Hepatocyte (in vitro differentiated cells): ENCODE measurements around the gene BAZ1B. TPM values are rescaled to one million over a fixed set of nuclear protein-coding genes. Genes with fewer than 3 reads are reported as not detected.
"Not testable (repeated sequence)": the region's sequence is repeated elsewhere in the genome, so short reads cannot be mapped to it uniquely, and the experiment has no call there.

Experiments
- DNase-seq: peaks from one replicate; pipeline ENCODE4 v3.0.0-alpha.2; 2016; ENCODE audit warnings: low spot score
- H2AFZ ChIP-seq: fragments of 200-600 bp; sonication (generic); 2 replicates; pipeline ENCODE4 v1.6.0; 2016; ENCODE audit warnings: antibody characterized with exemption, mild to moderate bottlenecking
- H3K27ac ChIP-seq: fragments of 200-600 bp; sonication (generic); 2 replicates; pipeline ENCODE4 v1.5.1; 2016; ENCODE audit warnings: mild to moderate bottlenecking
- H3K27me3 ChIP-seq: fragments of 200-600 bp; sonication (generic); 2 replicates; pipeline ENCODE4 v1.6.1; 2016
- H3K36me3 ChIP-seq: fragments of 200-600 bp; sonication (generic); replicated peaks from 2 replicates; pipeline ENCODE4 v1.5.1; 2016; ENCODE audit warnings: low read depth; ENCODE audit not compliant: insufficient read depth
- H3K4me1 ChIP-seq: fragments of 200-600 bp; sonication (generic); 2 replicates; pipeline ENCODE4 v1.5.1; 2016; ENCODE audit warnings: mild to moderate bottlenecking, moderate library complexity; ENCODE audit not compliant: insufficient read depth
- H3K4me2 ChIP-seq: fragments of 200-600 bp; sonication (generic); 2 replicates; pipeline ENCODE4 v1.6.0; 2016
- H3K4me3 ChIP-seq: fragments of 200-600 bp; sonication (generic); 2 replicates; pipeline ENCODE4 v1.5.1; 2016; ENCODE audit warnings: mild to moderate bottlenecking
- H3K79me2 ChIP-seq: fragments of 200-600 bp; sonication (generic); 2 replicates; pipeline ENCODE4 v1.6.0; 2017; ENCODE audit warnings: mild to moderate bottlenecking
- H3K9me2 ChIP-seq: fragments of 200-600 bp; sonication (generic); replicated peaks from 2 replicates; pipeline ENCODE4 v1.6.0; 2017; ENCODE audit warnings: mild to moderate bottlenecking; ENCODE audit not compliant: insufficient read depth
- H3K9me3 ChIP-seq: fragments of 200-600 bp; sonication (generic); 2 replicates; pipeline ENCODE4 v1.5.1; 2016; ENCODE audit warnings: low read depth, mild to moderate bottlenecking
- H4K20me1 ChIP-seq: fragments of 200-600 bp; sonication (generic); 2 replicates; pipeline ENCODE4 v1.6.0; 2016; ENCODE audit warnings: mild to moderate bottlenecking; ENCODE audit not compliant: insufficient read depth, poor library complexity, severe bottlenecking
- EZH2 ChIP-seq: fragments of 200-600 bp; sonication (generic); IDR thresholded peaks from 2 replicates; pipeline ENCODE4 v1.6.1; 2016; ENCODE audit warnings: antibody characterized with exemption, mild to moderate bottlenecking, borderline replicate concordance
- EZH2phosphoT487 ChIP-seq: fragments of 200-600 bp; sonication (generic); IDR thresholded peaks from one replicate; pipeline ENCODE4 v1.6.1; 2018; ENCODE audit warnings: antibody characterized with exemption, mild to moderate bottlenecking, low read depth, moderate library complexity; ENCODE audit not compliant: unreplicated experiment, severe bottlenecking
- WGBS: methylation state at CpG from one replicate; pipeline ENCODE4 v1.1.6; 2016; ENCODE audit warnings: low lambda C conversion rate; ENCODE audit errors: missing lambda C conversion rate; 5-methylcytosine and 5-hydroxymethylcytosine counted together
- polyA plus RNA-seq: library from polyadenylated mRNA; unstranded; fragments of >200 nt; fragmentation: Nextera tagmentation; extraction: Ambion mirVana; gene quantifications from 2 replicates; pipeline ENCODE4 v1.2.1, GENCODE V29; 2016
- total RNA-seq: library from RNA; depleted of rRNA; stranded (reverse); fragments of >200 nt; gene quantifications from 2 replicates; pipeline ENCODE4 v1.2.3, GENCODE V29; 2014
- TF ChIP-seq, protein P1 (sequence below): fragments of 200-600 bp; sonication (generic); IDR thresholded peaks from 2 replicates; pipeline ENCODE4 v1.5.1; 2016; ENCODE audit warnings: antibody characterized with exemption, mild to moderate bottlenecking; ENCODE audit not compliant: poor library complexity

BAZ1B gene
- total and polyA plus RNA-seq, 2 experiments from 2014 or later: 16.7 to 44.7 TPM

DNA sequence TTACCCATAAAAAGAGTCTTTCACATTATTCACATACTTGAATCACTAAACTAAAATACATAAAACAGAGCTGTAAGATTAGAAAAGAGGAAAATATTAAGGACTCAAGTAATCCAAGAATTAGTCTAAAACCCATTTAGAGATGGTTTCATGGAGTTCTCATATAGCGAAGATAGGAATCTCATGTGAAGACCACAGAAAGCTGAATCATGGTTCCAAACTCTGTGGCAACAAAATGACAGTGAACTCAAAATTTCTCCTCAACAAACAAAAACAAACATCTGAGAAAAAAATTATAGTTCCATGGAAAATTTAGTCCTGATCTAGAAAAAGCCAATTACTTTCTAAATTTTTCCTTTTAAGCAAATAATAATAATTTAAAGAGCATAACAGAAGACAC is 34.6 kb downstream of the BAZ1B start:
- DNase-seq: no peak
- Histone ChIP-seq H3K9me2 (no peaks in the 10 kb centered on the region), H3K4me3 (no peak overlapping the region), H3K27ac (no peak overlapping the region), H3K9me3 (no peaks in the 10 kb centered on the region), H3K27me3 (no peaks in the 10 kb centered on the region), H4K20me1 (peaks cover 6% of the 10 kb centered on the region), H3K79me2 (peaks cover 75% of the 10 kb centered on the region), H2AFZ (no peak overlapping the region), H3K4me2 (no peak overlapping the region), H3K4me1 (no peaks in the 10 kb centered on the region), H3K36me3 (peaks cover 9% of the 10 kb centered on the region)
- TF ChIP-seq, protein P1, sequence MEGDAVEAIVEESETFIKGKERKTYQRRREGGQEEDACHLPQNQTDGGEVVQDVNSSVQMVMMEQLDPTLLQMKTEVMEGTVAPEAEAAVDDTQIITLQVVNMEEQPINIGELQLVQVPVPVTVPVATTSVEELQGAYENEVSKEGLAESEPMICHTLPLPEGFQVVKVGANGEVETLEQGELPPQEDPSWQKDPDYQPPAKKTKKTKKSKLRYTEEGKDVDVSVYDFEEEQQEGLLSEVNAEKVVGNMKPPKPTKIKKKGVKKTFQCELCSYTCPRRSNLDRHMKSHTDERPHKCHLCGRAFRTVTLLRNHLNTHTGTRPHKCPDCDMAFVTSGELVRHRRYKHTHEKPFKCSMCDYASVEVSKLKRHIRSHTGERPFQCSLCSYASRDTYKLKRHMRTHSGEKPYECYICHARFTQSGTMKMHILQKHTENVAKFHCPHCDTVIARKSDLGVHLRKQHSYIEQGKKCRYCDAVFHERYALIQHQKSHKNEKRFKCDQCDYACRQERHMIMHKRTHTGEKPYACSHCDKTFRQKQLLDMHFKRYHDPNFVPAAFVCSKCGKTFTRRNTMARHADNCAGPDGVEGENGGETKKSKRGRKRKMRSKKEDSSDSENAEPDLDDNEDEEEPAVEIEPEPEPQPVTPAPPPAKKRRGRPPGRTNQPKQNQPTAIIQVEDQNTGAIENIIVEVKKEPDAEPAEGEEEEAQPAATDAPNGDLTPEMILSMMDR: no peak
- WGBS: 100% methylated on average over 1 of the region's 1 CpG

GRCh38 chr7:73483171-73483570 is 38.9 kb downstream of the BAZ1B start:
- Histone ChIP-seq H3K27ac (no peak overlapping the region), H3K9me2 (no peaks in the 10 kb centered on the region), H3K4me3 (no peak overlapping the region), H3K4me1 (no peaks in the 10 kb centered on the region), H4K20me1 (peaks cover 10% of the 10 kb centered on the region), H3K79me2 (peaks cover 85% of the 10 kb centered on the region), H3K4me2 (no peak overlapping the region), H2AFZ (no peak overlapping the region), H3K36me3 (peaks cover 4% of the 10 kb centered on the region), H3K9me3 (no peaks in the 10 kb centered on the region), H3K27me3 (no peaks in the 10 kb centered on the region)
- TF ChIP-seq EZH2phosphoT487 (no peak), EZH2 (no peak)
- TF ChIP-seq, protein P1: no peak
- 96% methylated on average over 1 of the region's 1 CpG for WGBS
- DNase-seq: no peak

- H3K27me3 ChIP-seq: no peaks in the 10 kb centered on the region
- no peaks in the 10 kb centered on the region for H3K4me1 ChIP-seq
- H3K27ac ChIP-seq: no peak overlapping the region
- peaks cover 4% of the 10 kb centered on the region for H3K36me3 ChIP-seq
- H4K20me1 ChIP-seq: peaks cover 10% of the 10 kb centered on the region
- H3K79me2 ChIP-seq: peaks cover 87% of the 10 kb centered on the region
- no peak for DNase-seq
- H3K4me2 ChIP-seq: no peak overlapping the region
- WGBS: 81% methylated on average over 5 of the region's 5 CpGs
- H3K9me3 ChIP-seq: no peaks in the 10 kb centered on the region
- no peak overlapping the region for H3K4me3 ChIP-seq
- H3K9me2 ChIP-seq: no peaks in the 10 kb centered on the region
- TF ChIP-seq, protein P1: no peak
- TF ChIP-seq EZH2 (no peak), EZH2phosphoT487 (no peak)
- H2AFZ ChIP-seq: no peak overlapping the region
Measured at GRCh38 chr7:73482746-73483145, 39.3 kb downstream of the BAZ1B start.

- not testable (repeated sequence) for H3K9me2 ChIP-seq, H3K27me3 ChIP-seq, H3K4me2 ChIP-seq, H4K20me1 ChIP-seq, H2AFZ ChIP-seq, H3K4me3 ChIP-seq, H3K9me3 ChIP-seq, H3K36me3 ChIP-seq, H3K27ac ChIP-seq, DNase-seq, H3K4me1 ChIP-seq
- H3K79me2 ChIP-seq: peaks cover 88% of the 10 kb centered on the region
- WGBS: 90% methylated on average over 12 of the region's 12 CpGs
Measured at GRCh38 chr7:73481521-73481920, 40.6 kb downstream of the BAZ1B start.
